Ovary (tissue), 3 donors: ENCODE measurements around the gene DPYSL3.

Experiments
- CTCF ChIP-seq, 3 donors: fragments of 450-650 bp in 2 of 3; fragments of 200-600 bp in 1 of 3; IDR thresholded peaks; one replicate each; pipeline versions ENCODE4 v1.5.1 to v1.8.0; 2016 to 2022; ENCODE audit warnings: antibody characterized with exemption in 3 of 3, mild to moderate bottlenecking in 1 of 3
- POLR2A ChIP-seq: fragments of 450-650 bp; IDR thresholded peaks from one replicate; pipeline ENCODE4 v1.6.1; 2017; ENCODE audit warnings: antibody characterized with exemption, mild to moderate bottlenecking, moderate library complexity
- donor health status: DM: no; HTN: no; CAD: no.

- TF ChIP-seq CTCF (IDR thresholded peaks at IDR 0.05) (no peak), POLR2A (no peak)
Measured at GRCh38 chr5:147472664-147473475, 37.0 kb downstream of the DPYSL3 start.
